HFFc6 (cell line): Measurements from ENCODE around the gene PBX1. TPM values are rescaled to one million over a fixed set of nuclear protein-coding genes. Genes with fewer than 3 reads are reported as not detected.

Source experiments
- DNase-seq: peaks from one replicate; pipeline ENCODE4 v3.0.0-alpha.2; 2018
- H3K27ac Mint-ChIP-seq: 2 replicates; pipeline ENCODE4 v1.8.0; 2020; ENCODE audit warnings: mild to moderate bottlenecking, mixed read lengths
- H3K27me3 Mint-ChIP-seq: 2 replicates; pipeline ENCODE4 v1.8.0; 2021; ENCODE audit warnings: mild to moderate bottlenecking, moderate library complexity, mixed read lengths; ENCODE audit not compliant: insufficient read depth
- H3K36me3 Mint-ChIP-seq: 2 replicates; pipeline ENCODE4 v1.8.0; 2021; ENCODE audit warnings: low read depth, mixed read lengths
- H3K4me1 Mint-ChIP-seq: 2 replicates; pipeline ENCODE4 v1.8.0; 2020; ENCODE audit warnings: low read depth, mixed read lengths
- H3K4me3 Mint-ChIP-seq: 2 replicates; pipeline ENCODE4 v1.8.0; 2020; ENCODE audit warnings: mild to moderate bottlenecking, moderate library complexity, mixed read lengths
- H3K9me3 Mint-ChIP-seq: 2 replicates; pipeline ENCODE4 v1.8.0; 2020; ENCODE audit warnings: mild to moderate bottlenecking, mixed read lengths
- total RNA-seq, 6 experiments: library from RNA; stranded (reverse); fragmentation: NEBNext Ultra II Directional; extraction: Animal tissue kit (Norgen Biotek cat#: 25700); gene quantifications; 2 replicates in 1 of 6; 3 replicates in 5 of 6; pipeline ENCODE4 v1.2.3, GENCODE V29; 2021
- TF ChIP-seq, protein P1 (sequence below): fragments of 200-600 bp; sonication (generic); IDR thresholded peaks from 2 replicates; pipeline ENCODE4 v1.5.0; 2021; ENCODE audit warnings: antibody characterized with exemption, mild to moderate bottlenecking

The PBX1 gene
- total RNA-seq, 6 experiments from 2014 or later: 35.4 to 42.3 (median 39.1) TPM

DNA sequence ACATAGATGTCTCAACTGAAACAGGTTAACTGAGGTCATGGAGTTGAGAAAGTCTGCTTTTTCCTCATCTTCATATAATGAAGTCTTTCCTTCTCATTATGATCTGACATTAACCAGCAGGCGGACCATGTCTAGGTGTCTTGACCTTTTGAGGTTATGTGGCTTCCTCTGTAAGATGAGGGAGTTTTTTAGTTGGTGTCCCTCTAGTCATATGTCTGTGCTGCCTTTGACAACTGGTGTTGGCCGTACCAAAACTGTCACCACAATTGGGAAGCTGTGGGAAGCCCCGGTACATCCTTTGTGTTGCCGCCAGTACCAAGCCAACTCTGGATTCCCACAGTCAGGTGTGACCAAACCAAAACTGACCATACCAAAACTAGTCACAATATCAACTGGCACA is 105.1 kb downstream of the PBX1 start:
- Mint-ChIP-seq H3K27ac (no peak overlapping the region), H3K4me1 (peaks cover 18% of the 10 kb centered on the region), H3K36me3 (peaks cover 3% of the 10 kb centered on the region), H3K9me3 (peaks cover 2% of the 10 kb centered on the region; the same call in 1 of the 2 replicates), H3K27me3 (no peaks in the 10 kb centered on the region), H3K4me3 (no peak overlapping the region)
- no peak for DNase-seq
- TF ChIP-seq, protein P1, sequence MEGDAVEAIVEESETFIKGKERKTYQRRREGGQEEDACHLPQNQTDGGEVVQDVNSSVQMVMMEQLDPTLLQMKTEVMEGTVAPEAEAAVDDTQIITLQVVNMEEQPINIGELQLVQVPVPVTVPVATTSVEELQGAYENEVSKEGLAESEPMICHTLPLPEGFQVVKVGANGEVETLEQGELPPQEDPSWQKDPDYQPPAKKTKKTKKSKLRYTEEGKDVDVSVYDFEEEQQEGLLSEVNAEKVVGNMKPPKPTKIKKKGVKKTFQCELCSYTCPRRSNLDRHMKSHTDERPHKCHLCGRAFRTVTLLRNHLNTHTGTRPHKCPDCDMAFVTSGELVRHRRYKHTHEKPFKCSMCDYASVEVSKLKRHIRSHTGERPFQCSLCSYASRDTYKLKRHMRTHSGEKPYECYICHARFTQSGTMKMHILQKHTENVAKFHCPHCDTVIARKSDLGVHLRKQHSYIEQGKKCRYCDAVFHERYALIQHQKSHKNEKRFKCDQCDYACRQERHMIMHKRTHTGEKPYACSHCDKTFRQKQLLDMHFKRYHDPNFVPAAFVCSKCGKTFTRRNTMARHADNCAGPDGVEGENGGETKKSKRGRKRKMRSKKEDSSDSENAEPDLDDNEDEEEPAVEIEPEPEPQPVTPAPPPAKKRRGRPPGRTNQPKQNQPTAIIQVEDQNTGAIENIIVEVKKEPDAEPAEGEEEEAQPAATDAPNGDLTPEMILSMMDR: no peak

DNA sequence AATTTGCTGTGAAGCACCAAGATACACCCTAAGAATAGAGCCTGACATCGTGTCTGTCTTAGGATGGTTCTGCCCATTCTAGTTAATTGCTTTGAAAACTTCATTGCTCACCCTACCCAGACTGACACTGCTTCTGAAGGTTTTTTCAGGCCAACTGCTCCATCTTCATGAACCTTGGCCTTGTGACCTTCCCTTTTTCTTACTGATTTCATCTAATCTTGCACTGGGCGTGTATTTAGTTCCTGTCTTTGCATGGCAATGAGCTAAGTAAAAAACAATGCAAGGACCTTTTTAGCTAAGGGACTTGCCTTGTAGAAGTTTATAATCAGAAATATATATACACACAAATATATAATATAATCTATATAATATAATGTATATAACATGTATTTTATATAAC is 108.0 kb downstream of the PBX1 start:
- no peak for DNase-seq
- Mint-ChIP-seq H3K36me3 (peaks cover 9% of the 10 kb centered on the region), H3K27me3 (no peaks in the 10 kb centered on the region), H3K4me3 (no peak overlapping the region), H3K27ac (no peak overlapping the region), H3K9me3 (peaks cover 8% of the 10 kb centered on the region), H3K4me1 (peaks cover 19% of the 10 kb centered on the region)
- TF ChIP-seq, protein P1: no peak

DNA sequence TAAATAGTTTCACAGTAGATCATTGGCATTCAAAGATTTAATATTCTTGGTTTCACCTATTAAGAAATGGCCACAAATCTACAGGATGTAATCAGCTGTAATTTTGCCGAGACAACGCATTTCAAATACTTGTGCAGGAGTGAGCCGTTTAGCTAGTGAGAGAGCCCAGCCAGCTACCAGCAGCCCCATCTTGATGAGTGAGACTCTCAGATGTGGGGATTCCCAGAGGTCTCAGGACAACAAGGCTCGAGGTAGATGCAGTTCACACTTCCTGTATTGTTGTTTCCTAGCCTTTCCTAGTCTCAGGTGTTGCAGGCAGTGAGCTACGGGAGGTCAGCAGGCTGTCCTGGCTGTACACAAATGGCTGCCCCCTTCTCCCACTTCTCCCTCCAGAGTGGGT is 108.6 kb downstream of the PBX1 start:
- peaks cover 8% of the 10 kb centered on the region for H3K9me3 Mint-ChIP-seq
- no peak overlapping the region for H3K4me3 Mint-ChIP-seq
- H3K27me3 Mint-ChIP-seq: no peaks in the 10 kb centered on the region
- DNase-seq: no peak
- H3K4me1 Mint-ChIP-seq: peaks cover 25% of the 10 kb centered on the region
- no peak overlapping the region for H3K27ac Mint-ChIP-seq
- TF ChIP-seq, protein P1: no peak
- H3K36me3 Mint-ChIP-seq: peaks cover 9% of the 10 kb centered on the region

DNA sequence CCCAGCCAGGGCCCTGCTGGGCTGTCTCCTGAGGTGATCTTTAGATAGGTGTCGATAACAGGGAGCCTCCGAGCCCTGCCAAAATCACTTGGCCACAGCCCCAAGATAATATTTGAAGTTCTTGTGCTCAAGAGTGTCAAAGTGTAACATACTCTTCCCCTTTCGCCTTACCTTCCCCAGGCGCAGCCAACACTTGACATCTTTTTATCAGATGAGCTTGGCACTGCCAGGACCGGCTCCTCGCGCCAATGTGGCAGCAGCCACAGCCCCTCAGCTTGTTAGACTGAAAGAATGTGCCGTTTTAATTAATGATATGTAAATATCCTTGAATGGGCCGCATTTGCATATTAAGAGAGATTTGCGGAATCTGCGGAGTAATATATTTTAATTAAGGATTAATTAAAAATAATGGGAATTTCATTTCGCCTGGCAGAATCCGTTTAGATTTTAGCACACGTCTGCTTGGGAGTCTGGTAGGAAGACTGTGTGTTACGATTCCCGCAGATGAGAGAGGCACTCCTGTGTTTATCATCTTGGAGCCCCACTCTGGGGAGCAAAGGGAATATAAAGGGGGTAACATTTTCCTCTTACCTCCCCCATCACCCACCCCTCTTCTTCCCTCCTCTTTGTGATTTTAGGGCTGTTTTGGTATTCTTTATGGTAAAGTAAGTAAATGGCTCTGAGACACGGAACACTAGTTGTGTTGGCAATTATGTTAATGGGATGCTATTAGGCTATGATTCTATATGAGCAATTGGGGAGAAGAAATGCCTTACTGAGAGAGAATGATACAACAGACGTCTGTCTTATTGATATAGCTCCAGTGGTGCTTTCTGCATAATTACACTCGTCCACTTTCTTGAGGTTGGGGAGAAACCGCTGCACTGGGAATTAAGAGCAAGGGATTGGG is 109.8 kb downstream of the PBX1 start:
- H3K36me3 Mint-ChIP-seq: peaks cover 9% of the 10 kb centered on the region
- H3K27me3 Mint-ChIP-seq: no peaks in the 10 kb centered on the region
- H3K9me3 Mint-ChIP-seq: peaks cover 8% of the 10 kb centered on the region
- no peak overlapping the region for H3K27ac Mint-ChIP-seq
- no peak overlapping the region for H3K4me3 Mint-ChIP-seq
- DNase-seq: no peak
- H3K4me1 Mint-ChIP-seq: peaks cover 29% of the 10 kb centered on the region
- TF ChIP-seq, protein P1: no peak

DNA sequence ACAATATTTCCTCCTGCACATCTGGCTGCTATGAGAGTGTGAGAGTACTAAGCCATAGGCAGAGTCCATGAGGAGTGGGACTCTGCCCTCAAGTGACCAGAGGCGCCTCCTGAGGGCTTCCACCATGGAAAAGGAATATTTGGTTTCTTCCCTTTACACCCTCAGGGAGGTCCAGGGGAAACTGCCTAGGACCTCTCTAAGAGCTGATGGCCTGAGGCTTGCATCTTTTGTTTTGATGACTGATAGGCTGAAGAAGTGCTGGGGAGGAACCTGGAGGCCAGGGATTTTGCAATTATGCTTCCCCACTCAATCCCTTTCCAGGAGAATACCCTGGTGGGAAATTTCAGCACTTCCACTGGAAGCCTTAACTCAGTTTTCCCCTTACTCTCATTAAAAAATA is 111.0 kb downstream of the PBX1 start:
- H3K4me3 Mint-ChIP-seq: no peak overlapping the region
- H3K27ac Mint-ChIP-seq: no peak overlapping the region
- peaks cover 8% of the 10 kb centered on the region for H3K9me3 Mint-ChIP-seq
- no peak for DNase-seq
- H3K4me1 Mint-ChIP-seq: peaks cover 29% of the 10 kb centered on the region
- no peaks in the 10 kb centered on the region for H3K27me3 Mint-ChIP-seq
- TF ChIP-seq, protein P1: no peak
- H3K36me3 Mint-ChIP-seq: peaks cover 9% of the 10 kb centered on the region
